ENCODE data around the gene CSNK1E.

Gene CSNK1E

GRCh38 chr22:38308791-38309498 is 8.3 kb downstream of the CSNK1E start:
- DNase-seq (ENCODE audit: low spot score) = no peak
- FAIRE-seq = no peak

DNA sequence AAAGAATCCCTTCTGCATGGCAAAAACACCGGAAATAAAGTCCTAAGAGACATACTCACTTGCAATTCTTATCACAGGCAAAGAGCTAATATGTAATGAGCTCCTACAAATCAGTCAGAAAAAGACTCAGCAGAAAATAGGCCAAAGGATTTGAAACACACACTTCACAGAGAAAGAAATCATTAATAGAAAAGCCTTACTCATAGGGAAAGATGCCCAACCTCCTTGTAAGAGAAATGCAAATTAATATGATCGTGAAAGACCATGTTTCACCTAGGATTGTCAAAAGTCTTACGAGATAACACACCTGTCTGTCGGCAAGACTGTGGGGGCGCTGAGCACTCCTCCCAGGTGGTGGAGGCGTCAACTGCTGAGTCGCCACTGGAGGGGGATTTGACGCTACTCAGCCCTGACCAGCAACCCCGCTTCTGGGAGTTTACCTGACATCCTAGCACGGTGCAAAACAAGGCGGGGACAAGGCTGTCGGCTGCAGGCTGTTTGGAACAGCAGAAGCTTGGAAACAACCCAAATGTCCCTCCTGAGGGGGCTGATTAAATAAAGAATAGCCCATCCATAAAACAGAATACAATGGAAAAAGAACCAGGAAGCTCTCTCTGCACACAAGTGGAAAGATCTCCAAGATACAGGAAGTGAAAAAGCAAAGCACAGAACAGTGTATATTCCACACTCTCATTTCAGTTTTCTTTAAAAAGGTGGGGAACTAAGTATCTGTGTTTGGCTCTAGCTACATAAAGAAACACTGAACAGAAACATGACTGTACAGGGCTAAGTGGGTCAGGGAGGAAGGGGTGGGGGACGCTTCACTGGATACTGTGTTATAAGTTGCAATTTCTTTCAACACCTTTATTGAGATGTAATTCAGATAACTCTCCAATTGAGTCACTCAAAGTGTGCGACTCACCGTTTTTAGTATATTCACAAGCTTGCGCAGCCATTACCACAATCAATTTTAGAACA is 11.5 kb downstream of the CSNK1E start:
- no peak for FAIRE-seq
- DNase-seq (ENCODE audit: low spot score) = no peak

GRCh38 chr22:38304526-38304925 is 12.7 kb downstream of the CSNK1E start:
- FAIRE-seq = peak; percentile 66

GRCh38 chr22:38303974-38304373 is 13.3 kb downstream of the CSNK1E start:
- DNase-seq (ENCODE audit: low spot score) (no peak), FAIRE-seq (no peak)

More at GRCh38 chr22:38304526-38304925, 12.7 kb downstream of the CSNK1E start:
- DNase-seq (ENCODE audit: low spot score) = no peak

GRCh38 chr22:38302906-38303305 is 14.3 kb downstream of the CSNK1E start:
- no peak for FAIRE-seq
- DNase-seq (ENCODE audit: low spot score) = no peak

GRCh38 chr22:38300946-38301345 is 16.3 kb downstream of the CSNK1E start:
- FAIRE-seq (no peak), DNase-seq (ENCODE audit: low spot score) (no peak)

DNA sequence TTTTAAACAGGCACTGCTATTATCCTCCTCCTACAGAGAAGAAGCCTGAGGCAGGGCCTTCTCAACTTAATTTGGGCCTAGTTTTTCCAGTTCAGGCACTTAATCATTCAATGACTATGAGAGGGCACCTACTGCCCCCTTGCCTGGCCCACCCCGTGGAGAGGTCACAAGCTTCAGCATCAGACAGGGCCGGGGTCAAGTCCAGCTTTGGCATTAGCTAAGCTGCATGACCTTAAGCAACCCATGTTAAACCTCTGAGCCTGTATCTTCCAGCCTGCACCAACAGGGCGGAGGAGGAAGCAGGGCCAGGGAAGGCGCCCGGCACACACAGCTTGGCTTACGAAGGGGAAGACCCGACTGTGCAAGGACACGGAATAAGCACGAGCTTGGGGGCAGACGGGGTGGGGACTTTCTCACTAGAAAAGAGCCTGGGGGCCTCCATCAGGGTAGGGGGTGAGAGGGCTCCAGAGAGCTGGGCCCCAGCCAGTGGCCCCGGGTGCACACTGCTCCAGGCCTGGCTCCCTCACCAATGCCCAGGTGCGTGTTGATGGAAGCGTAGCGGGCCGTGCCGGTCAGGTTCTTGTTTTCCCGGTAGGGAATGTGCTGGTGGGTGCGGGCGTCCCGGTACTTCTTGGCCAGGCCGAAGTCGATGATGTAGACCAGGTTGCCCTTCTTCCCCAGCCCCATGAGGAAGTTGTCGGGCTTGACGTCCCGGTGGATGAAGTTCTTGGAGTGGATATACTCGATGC is 16.9 kb downstream of the CSNK1E start:
- DNase-seq (ENCODE audit: low spot score) (no peak), FAIRE-seq (no peak)

- no peak for FAIRE-seq
- DNase-seq (ENCODE audit: low spot score) = no peak
Measured at GRCh38 chr22:38299770-38300102, 17.5 kb downstream of the CSNK1E start.

DNA sequence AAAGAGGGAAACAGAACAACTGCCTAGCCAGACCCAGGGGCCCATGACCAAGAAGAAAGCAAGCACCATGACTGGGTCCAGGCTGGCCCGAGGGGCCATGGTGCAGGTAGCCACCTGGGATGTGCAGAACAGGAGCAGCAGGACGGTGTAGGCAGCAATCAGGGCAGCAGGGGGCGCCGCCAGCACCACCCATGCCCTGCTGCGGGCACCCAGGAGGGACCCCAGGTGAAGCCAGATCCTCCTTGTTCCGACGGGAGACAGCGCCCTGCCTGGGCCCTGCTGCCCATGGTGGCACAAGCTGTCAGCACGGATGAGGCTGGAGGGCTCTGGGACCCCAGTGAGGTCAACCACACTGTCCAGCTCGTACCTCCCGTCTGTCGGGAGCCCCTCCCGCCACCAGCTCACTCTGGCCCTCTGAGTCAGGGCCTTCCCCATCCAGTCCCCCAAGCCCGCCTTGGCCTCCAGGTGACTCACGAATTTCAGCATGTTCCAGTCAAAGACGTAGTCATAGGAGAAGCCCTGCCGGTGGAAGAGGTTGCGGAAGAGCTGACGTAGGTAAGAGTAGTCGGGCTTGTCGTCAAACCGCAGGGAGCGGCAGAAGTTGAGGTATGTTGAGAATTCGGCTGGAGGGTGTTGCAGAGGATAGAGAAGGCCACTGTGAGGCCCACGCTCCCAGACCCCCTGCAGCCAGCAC is 18.8 kb downstream of the CSNK1E start:
- FAIRE-seq (peak; percentile 9), DNase-seq (ENCODE audit: low spot score) (peak; percentile 71)

DNA sequence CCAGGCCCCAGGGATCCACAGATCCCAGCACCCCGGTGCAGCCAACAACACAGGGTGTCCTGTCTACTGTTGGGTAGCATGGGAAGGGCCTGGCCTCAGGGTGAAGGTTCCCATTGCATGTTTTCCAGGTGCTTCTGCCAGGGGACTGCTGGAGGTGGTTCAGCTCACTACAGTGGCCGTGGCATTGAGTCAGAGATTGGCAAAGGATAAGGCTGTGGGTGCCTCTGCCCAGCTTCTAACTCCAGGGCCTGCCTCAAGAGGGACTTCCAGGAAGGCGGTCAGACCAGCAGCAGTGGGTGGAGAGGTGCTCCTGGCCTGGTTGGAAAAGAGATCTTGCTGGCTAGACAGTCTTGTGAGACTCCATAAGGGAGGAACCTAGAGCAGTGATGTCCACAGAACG is 20.9 kb downstream of the CSNK1E start:
- FAIRE-seq = no peak

GRCh38 chr22:38295863-38296262 is 21.4 kb downstream of the CSNK1E start:
- FAIRE-seq (peak; percentile 48), DNase-seq (ENCODE audit: low spot score) (no peak)

More for the DNA sequence above, 20.9 kb downstream of the CSNK1E start:
- no peak for DNase-seq (ENCODE audit: low spot score)

DNA sequence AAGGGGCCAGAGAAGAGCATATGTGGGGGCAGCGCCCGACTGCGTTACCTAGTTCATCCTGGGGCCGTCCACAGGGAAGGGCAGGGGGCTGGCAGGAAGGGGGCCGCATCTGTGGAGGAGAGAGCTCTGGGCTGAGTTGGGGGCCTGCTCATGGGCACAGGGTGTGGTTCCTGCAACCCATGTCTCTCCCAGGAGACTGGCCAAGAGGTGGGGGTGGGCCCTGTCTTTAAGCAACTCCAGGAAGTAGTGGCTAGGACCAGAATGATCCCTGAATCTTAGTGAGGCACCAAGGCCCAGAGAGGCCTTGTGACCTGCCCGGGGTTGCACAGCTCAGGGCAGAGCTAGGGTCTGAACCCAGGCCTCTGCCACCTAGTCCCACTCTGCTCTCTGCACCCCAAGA is 21.9 kb downstream of the CSNK1E start:
- no peak for FAIRE-seq

DNA sequence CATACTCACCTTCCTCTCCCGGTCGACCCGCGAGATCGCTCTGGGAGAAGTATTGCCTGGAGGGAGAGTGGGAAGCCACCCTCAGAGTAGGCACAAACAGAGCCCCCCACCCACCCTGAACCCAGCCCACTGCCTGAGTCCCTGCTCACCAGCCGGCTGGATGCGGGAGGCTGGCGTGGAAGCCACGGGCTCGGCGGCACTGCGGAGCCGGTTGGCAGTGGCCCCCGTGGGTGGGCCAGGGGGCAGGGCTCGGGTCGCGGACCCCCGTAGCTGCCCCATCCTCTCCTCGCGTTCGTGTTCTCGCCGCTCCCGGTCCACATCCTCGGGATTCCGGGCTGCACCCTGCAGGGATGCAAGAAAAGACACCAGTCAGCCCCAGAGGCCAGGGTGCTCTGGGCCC is 23.0 kb downstream of the CSNK1E start:
- FAIRE-seq (no peak), DNase-seq (ENCODE audit: low spot score) (no peak)

More for the DNA sequence above, 21.9 kb downstream of the CSNK1E start:
- DNase-seq (ENCODE audit: low spot score) = no peak

GRCh38 chr22:38292694-38293093 is 24.5 kb downstream of the CSNK1E start:
- no peak for DNase-seq (ENCODE audit: low spot score)
- FAIRE-seq = no peak

GRCh38 chr22:38291201-38291777 is 25.9 kb downstream of the CSNK1E start:
- no peak for DNase-seq (ENCODE audit: low spot score)

DNA sequence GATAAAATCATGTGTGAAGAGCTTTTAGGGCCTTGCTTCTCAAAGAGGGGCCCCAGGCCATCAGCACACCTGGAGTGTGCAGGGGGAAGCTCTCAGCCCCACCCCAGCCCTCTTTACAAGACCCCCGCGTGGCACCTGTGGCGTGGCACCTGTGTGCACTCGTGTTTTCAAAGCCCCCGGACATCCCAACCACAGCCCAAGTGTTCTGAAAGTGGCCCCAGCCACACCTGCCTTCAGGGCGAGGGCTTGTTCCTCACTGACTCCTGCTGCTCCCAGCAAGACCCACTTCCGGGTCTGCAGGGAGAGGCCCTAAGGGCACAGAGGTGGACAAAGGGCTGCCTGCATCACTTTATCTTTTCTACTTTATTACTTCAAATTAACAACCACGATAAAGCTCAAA is 26.9 kb downstream of the CSNK1E start:
- no peak for FAIRE-seq

More at GRCh38 chr22:38291201-38291777, 25.9 kb downstream of the CSNK1E start:
- no peak for FAIRE-seq

DNA sequence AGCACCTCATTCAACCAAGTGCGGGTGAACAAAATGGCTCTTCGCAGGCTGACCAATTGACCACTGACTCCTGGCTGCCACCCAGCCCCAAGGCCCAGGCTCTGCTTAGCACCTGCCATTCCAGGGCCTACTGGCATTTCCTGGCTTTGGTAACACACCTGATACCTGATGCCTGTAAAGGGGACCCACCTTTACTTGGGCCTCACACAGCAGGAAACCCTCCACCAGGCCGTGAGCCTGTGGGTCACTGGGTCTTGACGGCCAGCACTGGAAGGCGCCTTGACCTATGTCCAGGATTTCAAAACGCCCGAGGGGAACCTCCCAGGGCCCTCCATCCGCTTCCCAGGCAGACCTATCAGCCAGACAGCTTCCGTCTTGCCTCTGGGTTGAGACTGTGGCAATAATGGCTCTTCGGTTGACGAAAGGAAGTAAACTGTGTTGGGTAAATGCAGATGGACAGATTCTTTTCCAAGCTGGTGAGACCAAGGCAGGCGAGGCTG is 27.6 kb downstream of the CSNK1E start:
- DNase-seq (ENCODE audit: low spot score) (no peak), FAIRE-seq (no peak)

More for the DNA sequence above, 26.9 kb downstream of the CSNK1E start:
- no peak for DNase-seq (ENCODE audit: low spot score)

DNA sequence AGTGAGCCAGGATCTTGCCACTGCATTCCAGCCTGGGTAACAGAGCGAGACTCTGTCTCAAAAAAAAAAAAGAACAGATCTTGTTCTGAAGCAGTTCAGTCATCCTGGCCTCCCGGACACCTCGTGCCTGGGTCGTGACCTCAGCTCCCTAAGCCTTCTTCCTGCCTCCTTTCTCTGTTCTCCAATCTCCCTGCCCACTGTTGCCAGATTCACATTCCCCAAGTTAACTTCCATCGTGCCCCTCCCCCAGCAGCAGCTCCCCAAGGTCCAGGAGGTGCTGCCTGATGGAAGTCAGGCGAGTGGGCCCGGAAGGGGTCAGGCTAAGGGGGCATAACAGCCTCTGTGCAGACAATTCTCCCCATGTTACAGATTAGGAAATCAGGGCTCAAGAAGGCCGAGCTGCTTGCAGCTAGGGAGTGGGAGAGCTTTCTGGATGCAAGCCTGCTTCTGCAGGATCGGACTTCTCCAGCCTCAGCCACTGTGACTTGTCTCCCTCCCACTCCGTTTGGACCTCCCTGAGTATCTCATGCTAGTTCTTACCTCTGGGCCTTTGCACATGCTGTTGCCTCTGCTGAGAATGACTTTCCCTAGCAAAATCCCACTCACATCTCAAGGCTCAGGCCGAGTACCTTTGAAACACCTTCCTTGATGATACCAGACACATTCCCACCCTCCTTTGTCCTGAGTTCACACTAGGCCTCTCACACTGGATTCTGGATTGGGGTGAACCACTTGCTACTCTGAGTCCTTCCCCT is 30.1 kb downstream of the CSNK1E start:
- FAIRE-seq = no peak

GRCh38 chr22:38285018-38285417 is 32.2 kb downstream of the CSNK1E start:
- FAIRE-seq = no peak
- DNase-seq (ENCODE audit: low spot score) = no peak

More for the DNA sequence above, 30.1 kb downstream of the CSNK1E start:
- no peak for DNase-seq (ENCODE audit: low spot score)

DNA sequence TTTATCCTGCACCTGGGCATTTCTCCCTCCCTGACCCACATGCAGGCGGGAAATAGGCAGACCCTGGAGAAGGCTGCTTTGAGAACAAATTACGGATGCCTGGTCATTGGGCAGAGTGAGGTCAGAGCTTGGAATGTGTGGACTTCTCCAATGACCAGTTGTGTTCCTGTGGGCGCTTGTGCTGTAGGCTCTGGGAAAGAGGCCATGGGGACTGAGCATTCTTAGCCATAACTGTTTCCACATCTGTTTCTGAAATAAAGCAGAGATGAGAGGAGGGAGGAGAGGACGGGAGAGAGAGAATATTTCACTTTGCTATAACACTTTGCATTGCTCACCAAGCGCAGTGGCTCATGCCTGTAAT is 33.2 kb downstream of the CSNK1E start:
- DNase-seq (ENCODE audit: low spot score) (no peak), FAIRE-seq (no peak)

Data from urothelium cell line (cell line).